HG02642 (cell line): ENCODE data around the gene CNEP1R1.
A peak's percentile ranks its signal among the peaks of the same experiment; 100 is the strongest.

Experiments used
- ATAC-seq: cut with Tn5 transposase; IDR thresholded peaks from one replicate; pipeline ENCODE4 v1.9.1; 2021; ENCODE audit warnings: mild to moderate bottlenecking; ENCODE audit not compliant: unreplicated experiment, poor library complexity

The CNEP1R1 gene

GRCh38 chr16:50059111-50059510 lies 34.1 kb downstream of the CNEP1R1 start:
- no peak for ATAC-seq

DNA sequence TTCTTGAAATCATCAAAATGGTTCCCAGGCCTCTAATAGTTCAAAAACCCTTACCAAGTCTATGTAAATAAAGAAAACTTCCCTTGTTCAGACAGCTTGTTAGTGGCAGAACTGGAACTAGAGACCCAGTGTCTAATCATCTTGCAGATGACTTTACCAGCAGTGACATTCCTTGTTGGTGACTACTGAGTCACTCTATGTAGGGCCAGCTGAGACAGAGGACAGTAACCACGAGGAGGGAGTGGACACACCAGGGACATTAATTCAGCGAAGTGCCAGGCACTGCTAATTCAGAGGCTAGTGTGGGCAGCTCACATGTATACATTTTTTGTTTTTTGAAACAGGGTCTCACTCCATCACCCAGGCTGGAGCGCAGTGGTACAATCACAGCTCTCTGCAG lies 34.6 kb downstream of the CNEP1R1 start:
- ATAC-seq, result no peak

DNA sequence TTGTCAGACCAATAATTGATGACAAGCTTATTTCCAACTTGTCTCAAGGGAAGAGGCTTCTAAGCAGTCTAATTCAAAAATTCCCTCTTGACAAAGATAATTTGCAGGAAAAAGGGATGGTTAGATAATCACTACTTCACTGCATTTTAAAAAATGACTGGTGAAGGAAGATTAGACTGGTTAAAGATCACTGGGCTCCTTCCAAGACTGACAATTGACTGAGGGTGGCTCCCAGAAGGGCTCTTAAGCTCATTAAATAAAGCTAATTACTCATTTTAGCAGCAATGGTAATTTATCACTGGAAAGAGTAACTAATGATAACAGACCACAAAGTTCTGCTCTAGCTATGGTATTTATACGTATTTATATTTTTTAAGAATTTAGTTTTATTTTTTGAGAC lies 36.3 kb downstream of the CNEP1R1 start:
- no peak for ATAC-seq

DNA sequence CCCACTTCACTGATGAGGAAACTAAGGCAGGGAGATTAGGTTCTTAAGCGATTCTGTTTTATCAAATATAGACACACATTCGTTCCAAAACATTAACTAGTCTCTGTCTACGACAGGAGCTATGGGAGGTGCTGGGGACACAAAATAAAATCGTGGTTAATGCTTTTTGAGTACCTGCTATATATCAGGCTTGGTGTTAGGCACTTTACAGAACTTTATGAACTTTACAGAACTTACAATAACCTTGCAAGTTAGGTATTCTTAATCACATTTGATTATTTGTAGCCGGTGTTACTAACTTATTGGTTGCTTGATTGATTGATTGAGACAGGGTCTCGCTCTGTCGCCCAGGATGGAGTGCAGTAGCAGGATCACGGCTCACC lies 40.2 kb downstream of the CNEP1R1 start:
- ATAC-seq, result no peak

- ATAC-seq, result peak; percentile 83
Observed at GRCh38 chr16:50065624-50066481, 40.8 kb downstream of the CNEP1R1 start, which contains the start of gene HEATR3. Gene HEATR3, plus strand, starts transcription at chr16:50065970. Its CDS starts 162 bp downstream, at chr16:50066132.

- no peak for ATAC-seq
Observed at GRCh38 chr16:50066482-50067289, 41.7 kb downstream of the CNEP1R1 start.

- no peak for ATAC-seq
Observed at GRCh38 chr16:50067290-50067853, 42.3 kb downstream of the CNEP1R1 start.

GRCh38 chr16:50068550-50068949 lies 43.5 kb downstream of the CNEP1R1 start:
- ATAC-seq, result no peak

DNA sequence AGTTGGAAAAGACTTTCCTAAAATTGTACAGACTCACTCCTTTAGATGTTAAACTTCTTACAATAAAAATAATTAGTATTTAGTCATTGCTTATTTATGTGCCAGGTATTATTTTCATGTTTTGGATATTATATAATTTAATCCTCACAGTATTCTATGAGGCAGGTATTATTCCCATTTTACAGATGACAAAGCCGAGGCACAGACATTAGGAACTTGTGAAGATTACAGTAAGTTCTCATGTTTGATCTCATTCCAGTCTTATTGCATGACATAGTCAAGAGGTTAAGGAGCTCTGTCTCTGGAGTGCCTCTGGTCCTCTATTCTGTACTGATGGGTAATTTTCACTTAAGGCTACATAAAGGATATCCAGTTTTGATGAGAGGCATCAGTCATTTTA lies 44.0 kb downstream of the CNEP1R1 start:
- no peak for ATAC-seq

DNA sequence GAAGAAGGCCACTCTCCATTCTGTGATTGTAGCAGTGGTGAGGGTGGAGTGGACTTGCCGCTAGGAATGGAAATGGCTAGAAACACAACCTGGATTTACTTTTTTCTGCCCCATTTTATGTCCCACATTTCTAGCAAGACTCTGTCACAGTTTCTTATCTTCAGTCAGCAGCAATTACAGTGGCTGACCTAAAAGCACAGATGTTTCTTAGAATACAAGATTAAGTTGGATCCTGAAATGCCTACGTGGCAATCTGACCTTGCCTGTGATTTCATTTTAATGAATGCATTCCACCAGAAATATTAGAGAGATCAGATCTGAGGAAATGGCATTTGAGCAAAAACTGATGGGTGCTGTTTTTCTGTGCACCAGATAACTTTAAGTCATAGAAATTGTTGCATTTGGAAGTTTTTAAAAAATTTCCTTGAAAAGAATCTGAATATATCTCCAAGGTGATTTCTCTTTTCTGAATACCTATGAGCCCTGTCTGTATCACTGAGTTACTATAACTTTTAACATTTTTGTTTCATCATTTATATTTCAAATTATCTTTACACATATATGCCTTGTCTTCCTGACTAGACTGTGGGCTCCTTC lies 46.1 kb downstream of the CNEP1R1 start:
- no peak for ATAC-seq

DNA sequence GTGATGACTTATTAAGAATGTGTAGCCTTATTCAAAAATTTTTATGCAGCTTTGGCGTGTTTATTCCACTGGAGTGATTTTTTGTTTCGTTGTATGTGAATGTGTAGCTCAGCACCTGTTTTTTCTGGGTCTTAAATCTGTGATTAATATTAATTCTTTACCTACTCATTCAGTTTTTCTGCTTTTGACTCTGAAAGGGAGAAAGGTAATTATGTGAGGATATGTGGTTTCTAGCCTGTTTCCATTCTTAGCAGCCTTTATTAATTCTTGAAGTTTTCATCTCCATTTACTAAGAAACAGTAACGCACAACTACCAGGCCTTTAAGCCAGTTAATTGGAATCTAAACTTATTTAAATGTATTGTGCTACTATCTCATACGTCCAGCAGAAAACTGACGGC lies 47.7 kb downstream of the CNEP1R1 start:
- no peak for ATAC-seq

- ATAC-seq, result no peak
Observed at GRCh38 chr16:50079397-50080140, 54.5 kb downstream of the CNEP1R1 start.

- ATAC-seq, result no peak
Observed at GRCh38 chr16:50081428-50082018, 56.5 kb downstream of the CNEP1R1 start.

GRCh38 chr16:50083996-50084395 lies 59.0 kb downstream of the CNEP1R1 start:
- ATAC-seq, result no peak

- no peak for ATAC-seq
Observed at GRCh38 chr16:50086176-50086575, 61.2 kb downstream of the CNEP1R1 start.
